Ovary (tissue), 3 donors: ENCODE results near the gene CILP2.

ENCODE experiments used
- POLR2A ChIP-seq: fragments of 450-650 bp; IDR thresholded peaks from one replicate; pipeline ENCODE4 v1.6.1; 2017; ENCODE audit warnings: antibody characterized with exemption, mild to moderate bottlenecking, moderate library complexity
- TF ChIP-seq, protein P1 (sequence below), 3 donors: fragments of 450-650 bp in 2 of 3; fragments of 200-600 bp in 1 of 3; IDR thresholded peaks; one replicate each; pipeline versions ENCODE4 v1.5.1 to v1.8.0; 2016 to 2022; ENCODE audit warnings: antibody characterized with exemption in 3 of 3, mild to moderate bottlenecking in 1 of 3
- donor health status: DM: no; HTN: no; CAD: no.

DNA sequence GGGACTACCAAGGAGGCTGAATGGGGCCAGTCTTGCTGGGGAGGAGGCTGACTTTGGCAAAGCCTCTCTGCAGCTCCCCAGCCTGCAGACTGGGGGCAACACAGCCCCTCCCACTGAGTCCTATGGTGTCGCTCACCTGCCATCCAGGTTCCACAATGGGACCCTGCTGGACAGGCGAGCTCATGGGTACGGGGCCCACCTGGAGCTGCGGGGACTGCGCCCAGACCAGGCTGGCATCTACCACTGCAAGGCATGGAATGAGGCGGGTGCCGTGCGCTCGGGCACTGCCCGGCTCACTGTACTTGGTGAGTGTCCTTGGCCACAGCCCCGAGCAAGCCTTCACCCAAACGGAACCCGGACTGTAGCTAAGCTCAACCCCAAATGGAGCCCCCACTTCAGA, 5.0 kb downstream of the CILP2 start:
- TF ChIP-seq POLR2A = no peak
- TF ChIP-seq, protein P1, sequence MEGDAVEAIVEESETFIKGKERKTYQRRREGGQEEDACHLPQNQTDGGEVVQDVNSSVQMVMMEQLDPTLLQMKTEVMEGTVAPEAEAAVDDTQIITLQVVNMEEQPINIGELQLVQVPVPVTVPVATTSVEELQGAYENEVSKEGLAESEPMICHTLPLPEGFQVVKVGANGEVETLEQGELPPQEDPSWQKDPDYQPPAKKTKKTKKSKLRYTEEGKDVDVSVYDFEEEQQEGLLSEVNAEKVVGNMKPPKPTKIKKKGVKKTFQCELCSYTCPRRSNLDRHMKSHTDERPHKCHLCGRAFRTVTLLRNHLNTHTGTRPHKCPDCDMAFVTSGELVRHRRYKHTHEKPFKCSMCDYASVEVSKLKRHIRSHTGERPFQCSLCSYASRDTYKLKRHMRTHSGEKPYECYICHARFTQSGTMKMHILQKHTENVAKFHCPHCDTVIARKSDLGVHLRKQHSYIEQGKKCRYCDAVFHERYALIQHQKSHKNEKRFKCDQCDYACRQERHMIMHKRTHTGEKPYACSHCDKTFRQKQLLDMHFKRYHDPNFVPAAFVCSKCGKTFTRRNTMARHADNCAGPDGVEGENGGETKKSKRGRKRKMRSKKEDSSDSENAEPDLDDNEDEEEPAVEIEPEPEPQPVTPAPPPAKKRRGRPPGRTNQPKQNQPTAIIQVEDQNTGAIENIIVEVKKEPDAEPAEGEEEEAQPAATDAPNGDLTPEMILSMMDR (IDR thresholded peaks at IDR 0.05) = no peak
